ENCODE data around the gene USH2A.

USH2A gene

GRCh38 chr1:216281757-216282156, 141.5 kb downstream of the USH2A start:
- no peak for DNase-seq

GRCh38 chr1:216270086-216270773, 153.0 kb downstream of the USH2A start:
- DNase-seq: no peak

GRCh38 chr1:216261631-216262030, 161.6 kb downstream of the USH2A start:
- DNase-seq: no peak

DNA sequence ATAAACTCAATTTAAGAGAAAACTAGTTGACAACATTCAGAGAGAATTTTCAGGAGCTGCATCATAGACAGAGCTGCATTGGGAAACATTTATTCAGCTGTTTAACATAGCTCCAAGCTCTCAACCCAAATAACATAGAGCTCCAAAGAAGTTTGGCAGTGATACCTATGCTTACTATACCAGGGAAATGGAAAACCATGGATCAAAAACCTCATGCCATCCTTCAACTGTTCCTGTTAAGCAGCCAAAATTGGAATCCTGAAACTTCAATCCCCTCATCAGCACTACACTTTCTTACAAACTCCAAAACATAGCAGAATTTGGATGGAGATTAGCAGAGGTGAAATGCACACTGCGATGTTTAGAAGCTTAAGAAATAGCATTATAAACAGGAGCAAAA, 164.4 kb downstream of the USH2A start:
- DNase-seq: no peak

DNA sequence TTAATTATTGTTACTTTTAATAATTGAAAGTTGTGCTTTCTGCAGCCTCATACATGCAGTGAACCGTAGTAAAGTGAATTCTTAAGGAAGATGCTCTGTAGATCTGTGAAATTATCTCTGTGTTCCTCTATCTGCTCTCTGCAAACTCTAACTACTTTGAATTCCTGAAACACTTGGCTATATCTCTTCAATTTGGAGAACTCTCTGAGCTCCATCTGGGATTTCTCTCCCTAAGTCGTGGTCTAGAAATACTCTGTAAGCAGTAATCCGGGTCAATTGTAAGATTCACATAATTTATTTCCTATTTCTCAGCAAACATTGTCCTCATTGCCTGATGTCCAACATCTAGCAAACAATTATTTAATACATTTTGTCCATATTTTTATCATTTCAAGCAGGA, 164.9 kb downstream of the USH2A start:
- DNase-seq: no peak

GRCh38 chr1:216250861-216251260, 172.4 kb downstream of the USH2A start:
- no peak for DNase-seq

DNA sequence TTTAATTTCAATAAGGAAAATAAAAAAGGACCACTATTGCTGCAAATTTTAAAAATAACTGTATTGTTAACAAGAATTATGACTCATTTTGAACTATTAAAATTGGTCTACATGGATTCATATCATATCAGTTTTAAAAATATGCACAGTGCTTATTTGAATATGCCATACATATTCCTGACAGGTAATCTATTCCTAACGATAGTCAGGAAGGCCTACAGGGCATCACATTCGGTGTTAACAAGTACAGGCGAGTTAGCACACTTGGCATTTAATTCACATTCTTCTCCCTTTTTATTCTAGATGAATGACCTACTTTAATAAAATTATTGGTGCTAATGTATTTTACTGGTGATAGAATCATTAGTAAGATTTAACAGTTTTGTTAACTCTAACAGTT, 174.6 kb downstream of the USH2A start:
- no peak for DNase-seq

DNA sequence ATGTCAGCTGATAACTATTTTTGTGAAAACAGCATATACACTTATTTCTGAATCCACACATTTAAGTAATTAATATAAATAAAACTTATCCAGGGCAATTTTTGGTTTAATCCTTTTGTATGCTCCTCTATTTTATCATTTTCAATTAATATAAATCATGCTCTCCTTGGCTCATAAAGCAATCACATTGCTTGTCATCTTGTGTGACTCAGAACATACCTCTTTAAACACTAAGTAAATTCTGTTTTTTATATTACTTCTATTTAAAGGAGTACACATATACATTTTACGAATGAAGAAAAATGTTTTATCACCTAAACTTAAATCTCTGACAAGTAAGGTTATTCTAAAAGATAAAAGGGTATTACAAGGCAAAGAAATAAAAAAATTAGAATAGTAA, 175.3 kb downstream of the USH2A start:
- DNase-seq: no peak

DNA sequence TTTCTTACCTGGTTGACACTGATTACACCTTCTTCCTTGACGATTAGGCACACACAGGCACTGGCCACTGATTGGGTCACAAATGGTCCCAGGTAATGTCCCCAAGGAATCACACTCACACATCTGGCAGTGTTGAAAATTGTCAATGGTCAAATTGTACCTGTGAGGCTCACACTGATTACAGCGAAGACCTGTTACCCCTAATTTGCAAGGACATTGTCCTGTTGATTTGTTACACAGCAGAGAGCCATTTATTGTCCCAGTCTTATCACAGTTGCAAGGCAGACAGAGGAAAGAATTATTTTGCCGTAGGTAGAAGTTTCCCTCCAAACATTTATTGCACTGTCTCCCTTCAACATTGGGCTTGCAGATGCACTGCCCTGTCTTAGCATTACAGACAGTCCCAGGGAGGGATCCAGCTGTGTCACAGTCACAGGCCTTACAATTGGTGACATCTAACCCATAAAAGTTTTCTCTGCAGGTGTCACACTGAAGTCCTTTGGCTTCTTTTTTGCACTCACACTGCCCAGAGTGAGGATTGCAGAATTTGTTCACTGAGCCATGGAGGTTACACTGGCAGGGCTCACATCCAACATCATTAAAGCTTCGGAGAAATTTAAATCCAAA, 176.6 kb downstream of the USH2A start:
- no peak for DNase-seq

DNA sequence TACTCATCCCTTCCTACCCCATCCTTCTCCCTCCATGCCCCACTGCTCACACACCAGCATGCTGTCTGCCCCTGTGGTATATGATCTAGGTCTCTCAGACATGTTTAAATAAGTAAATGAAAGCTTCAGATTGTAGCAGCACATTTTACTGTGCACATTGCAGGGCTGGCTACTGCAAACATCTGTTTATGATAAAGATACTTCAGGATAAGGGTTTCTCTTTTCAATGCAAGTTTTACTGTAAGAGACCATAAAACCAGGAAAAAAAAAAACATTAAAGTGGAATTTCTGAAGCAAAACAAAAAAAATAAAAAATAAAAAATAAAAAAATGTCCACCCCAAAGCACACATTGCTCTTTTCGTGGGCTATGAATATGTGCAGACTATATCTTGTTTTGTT, 184.4 kb downstream of the USH2A start:
- DNase-seq: no peak

DNA sequence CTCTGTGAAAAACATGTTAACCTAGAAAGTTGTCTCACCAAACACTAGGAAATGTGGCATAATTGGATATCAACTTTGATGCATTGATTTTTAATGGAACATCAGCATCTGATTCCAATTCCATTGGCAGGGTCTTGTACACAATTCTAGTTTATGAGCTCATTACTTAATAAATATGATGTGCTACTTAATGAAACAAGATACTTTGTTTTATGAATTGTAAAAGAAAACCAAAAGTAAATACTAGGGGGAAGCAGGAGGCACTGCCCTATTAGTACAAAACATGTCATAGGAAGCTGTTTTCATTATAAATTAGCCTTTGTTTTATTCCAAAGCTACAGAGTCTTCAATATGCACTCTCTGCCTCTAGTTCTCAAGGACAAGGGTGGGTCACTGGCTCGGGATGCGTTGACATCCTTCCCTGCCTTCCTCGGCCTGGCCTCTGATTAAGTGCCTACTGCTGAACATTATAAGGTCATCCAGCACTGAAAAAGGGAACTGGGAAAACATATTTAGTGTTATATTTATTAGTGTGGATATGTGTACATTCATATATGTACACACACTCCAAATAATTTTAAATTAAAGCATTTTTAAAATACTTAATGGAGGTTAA, 185.2 kb downstream of the USH2A start:
- DNase-seq: no peak

- DNase-seq: no peak
These were observed 199.0 kb downstream of the USH2A start for GRCh38 chr1:216224233-216224632.

GRCh38 chr1:216223486-216223885, 199.8 kb downstream of the USH2A start:
- DNase-seq: no peak

GRCh38 chr1:216222288-216222687, 201.0 kb downstream of the USH2A start:
- DNase-seq: no peak

DNA sequence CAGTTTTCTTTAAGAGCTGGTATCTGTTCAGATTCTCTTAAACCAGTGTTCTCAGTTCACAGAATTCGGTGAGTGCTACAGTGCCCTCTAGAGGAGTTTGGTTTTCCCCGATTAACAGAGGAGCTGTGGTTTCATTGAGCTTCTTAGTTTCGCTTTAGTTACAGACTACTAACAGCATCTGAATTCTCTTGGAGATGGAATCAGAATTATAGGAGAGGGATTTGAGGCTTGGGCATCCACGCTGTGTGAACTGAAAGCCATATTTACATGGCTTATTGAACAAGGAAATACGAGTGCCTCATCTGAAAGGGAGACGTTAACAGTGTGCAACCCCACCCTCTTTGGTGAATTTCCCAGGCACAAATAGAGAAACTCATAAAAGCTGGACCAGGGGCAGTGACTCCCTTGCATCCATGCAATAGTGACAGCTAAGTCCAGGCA, 202.0 kb downstream of the USH2A start:
- DNase-seq: no peak

- DNase-seq: no peak
These were observed 206.9 kb downstream of the USH2A start for GRCh38 chr1:216216305-216216704.

DNA sequence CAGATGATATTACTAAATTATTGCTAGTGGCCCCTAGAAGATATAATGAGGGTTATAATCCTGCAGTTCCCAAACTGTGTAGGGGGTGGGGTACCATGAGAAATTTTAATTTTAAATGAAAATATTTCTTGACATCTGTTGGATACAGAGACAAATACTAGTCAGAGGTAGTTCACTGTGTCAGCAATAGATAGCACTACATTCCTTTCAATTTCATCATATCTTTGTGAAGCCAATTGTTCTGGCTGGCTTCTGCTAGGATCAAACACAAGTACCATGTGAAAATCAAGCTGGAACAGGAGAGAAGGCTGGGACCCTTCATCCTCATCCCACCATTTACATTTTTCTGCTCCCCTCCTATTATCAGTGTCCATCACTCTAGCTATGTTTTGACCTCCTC, 208.1 kb downstream of the USH2A start:
- DNase-seq: no peak

GRCh38 chr1:216212826-216213225, 210.4 kb downstream of the USH2A start:
- DNase-seq: no peak

DNA sequence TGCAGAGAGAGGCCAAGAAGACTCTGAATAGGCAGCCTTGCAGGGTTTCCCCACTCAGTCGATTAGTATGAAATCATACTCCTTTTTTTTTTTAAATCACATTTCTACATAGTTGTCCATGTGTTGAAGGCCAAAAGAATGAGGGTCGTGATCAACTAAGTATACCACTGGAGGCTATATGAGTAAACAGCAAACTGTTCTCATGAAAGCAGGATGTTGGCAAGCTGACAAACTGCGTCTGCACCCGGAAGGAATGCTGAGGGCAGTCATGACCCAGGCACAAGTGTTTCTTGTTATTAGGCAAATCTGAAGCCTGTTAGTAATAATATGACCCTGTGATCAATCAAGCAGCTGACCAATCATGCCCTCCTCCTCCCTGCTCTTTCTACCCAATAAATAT, 213.2 kb downstream of the USH2A start:
- no peak for DNase-seq

GRCh38 chr1:216209125-216209524, 214.1 kb downstream of the USH2A start:
- DNase-seq: no peak

DNA sequence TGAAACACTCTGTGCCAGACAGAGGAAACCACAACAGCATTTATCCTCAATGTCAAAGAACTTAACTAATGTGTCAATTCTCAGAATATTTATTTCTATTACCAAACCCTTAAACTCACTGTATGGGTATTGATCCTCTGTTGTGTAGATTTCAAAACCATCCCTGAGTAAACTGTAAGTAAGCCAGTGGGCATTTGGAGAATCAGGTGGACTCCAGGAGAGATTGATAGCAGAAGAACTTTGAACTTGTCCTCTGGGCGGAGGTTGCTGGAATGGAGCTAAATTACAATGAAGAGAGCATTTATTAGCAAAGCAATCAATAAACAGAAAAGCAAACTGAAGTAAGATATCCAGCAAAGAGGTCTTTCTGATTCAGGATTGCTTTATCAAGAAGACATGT, 216.1 kb downstream of the USH2A start:
- no peak for DNase-seq

GRCh38 chr1:216205176-216205575, 218.1 kb downstream of the USH2A start:
- no peak for DNase-seq

DNA sequence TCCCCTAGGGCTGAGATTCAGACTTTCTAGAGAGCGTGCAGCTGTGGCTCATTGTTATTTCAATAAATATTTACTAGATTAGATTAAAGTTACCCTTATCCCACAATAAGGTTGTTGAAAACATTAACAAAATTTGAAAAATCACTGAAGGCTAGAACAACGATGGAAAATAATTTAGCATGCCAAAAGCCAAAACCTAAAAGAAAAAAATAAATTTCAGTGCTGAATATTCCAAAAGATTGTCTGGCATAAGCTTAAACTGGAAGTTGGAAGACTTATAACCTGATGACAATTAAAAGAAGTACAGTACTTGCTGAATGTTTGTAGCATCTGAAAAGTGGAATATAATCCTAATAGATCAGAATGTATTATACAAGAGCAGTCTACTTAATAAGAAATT, 221.3 kb downstream of the USH2A start:
- DNase-seq: no peak

- DNase-seq: no peak
These were observed 222.3 kb downstream of the USH2A start for GRCh38 chr1:216200941-216201340.

All from effector CD4-positive, alpha-beta T cell (primary cell).